Central memory CD4-positive, alpha-beta T cell (primary cell): Measurements from ENCODE around the gene KDM3B.
"Not testable (repeated sequence)": the region's sequence is repeated elsewhere in the genome, so short reads cannot be mapped to it uniquely, and the experiment has no call there.

Experiments used
- DNase-seq: peaks from one replicate; pipeline ENCODE4 v3.0.0; 2022

Gene KDM3B

GRCh38 chr5:138408023-138408422, 55.5 kb downstream of the KDM3B start:
- DNase-seq = no peak

- not testable (repeated sequence) for DNase-seq
Observed at GRCh38 chr5:138410996-138411640, 58.6 kb downstream of the KDM3B start.

- no peak for DNase-seq
Observed at GRCh38 chr5:138418444-138418843, 66.0 kb downstream of the KDM3B start.

- DNase-seq = no peak
Observed at GRCh38 chr5:138425079-138425478, 72.6 kb downstream of the KDM3B start.

- no peak for DNase-seq
Observed at GRCh38 chr5:138435943-138436342, 83.5 kb downstream of the KDM3B start.

- DNase-seq = no peak
Observed at GRCh38 chr5:138438003-138438723, 85.7 kb downstream of the KDM3B start.

GRCh38 chr5:138438724-138439476, 86.4 kb downstream of the KDM3B start, which contains the start of gene REEP2:
TSS of gene REEP2 (plus strand) at chr5:138439057. CDS start at chr5:138439209, 152 bp downstream.
- DNase-seq = peak; percentile 51

- DNase-seq = no peak
Observed at GRCh38 chr5:138439477-138440158, 87.1 kb downstream of the KDM3B start.

GRCh38 chr5:138440159-138441073, 87.9 kb downstream of the KDM3B start:
- no peak for DNase-seq

- no peak for DNase-seq
Observed at GRCh38 chr5:138441221-138441620, 88.7 kb downstream of the KDM3B start.

- DNase-seq = no peak
Observed at GRCh38 chr5:138444078-138444773, 91.7 kb downstream of the KDM3B start.

GRCh38 chr5:138444774-138445546, 92.5 kb downstream of the KDM3B start:
- no peak for DNase-seq

GRCh38 chr5:138445547-138446271, 93.2 kb downstream of the KDM3B start:
- no peak for DNase-seq

GRCh38 chr5:138448070-138448469, 95.6 kb downstream of the KDM3B start:
- DNase-seq = no peak

- no peak for DNase-seq
Observed at GRCh38 chr5:138448481-138449398, 96.3 kb downstream of the KDM3B start.

GRCh38 chr5:138449501-138450239, 97.2 kb downstream of the KDM3B start:
- DNase-seq = peak; percentile 53

GRCh38 chr5:138450971-138451370, 98.5 kb downstream of the KDM3B start:
- DNase-seq = no peak

GRCh38 chr5:138452720-138453119, 100.2 kb downstream of the KDM3B start:
- no peak for DNase-seq
